ENCODE results near the gene KCNK6.
A peak's percentile ranks its signal among the peaks of the same experiment; 100 is the strongest.

KCNK6 gene

DNA sequence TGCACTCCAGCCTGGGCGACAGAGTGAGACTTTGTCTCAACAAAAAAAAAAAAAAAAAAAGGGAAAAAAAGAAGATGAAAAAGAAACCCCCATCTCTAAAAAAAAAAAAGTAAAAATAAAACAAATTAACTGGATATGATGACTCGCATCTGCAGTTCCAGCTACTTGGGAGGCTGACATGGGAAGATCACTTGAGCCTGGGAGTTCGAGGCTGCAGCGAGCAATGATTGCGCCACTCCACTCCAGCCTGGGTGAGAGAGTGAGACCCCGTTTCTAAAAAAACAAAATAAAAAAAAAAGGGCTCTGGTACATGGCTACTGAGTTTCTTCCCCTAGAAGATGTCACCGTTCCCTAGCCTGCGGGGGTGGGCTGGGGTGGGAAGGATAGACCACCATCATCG lies 13.6 kb downstream of the KCNK6 start:
- Histone ChIP-seq H3F3A (ENCODE audit: insufficient read depth, low read length) (no peaks in the 10 kb centered on the region), H3K9me2 (ENCODE audit: low read depth, low read length) (no peaks in the 10 kb centered on the region)

DNA sequence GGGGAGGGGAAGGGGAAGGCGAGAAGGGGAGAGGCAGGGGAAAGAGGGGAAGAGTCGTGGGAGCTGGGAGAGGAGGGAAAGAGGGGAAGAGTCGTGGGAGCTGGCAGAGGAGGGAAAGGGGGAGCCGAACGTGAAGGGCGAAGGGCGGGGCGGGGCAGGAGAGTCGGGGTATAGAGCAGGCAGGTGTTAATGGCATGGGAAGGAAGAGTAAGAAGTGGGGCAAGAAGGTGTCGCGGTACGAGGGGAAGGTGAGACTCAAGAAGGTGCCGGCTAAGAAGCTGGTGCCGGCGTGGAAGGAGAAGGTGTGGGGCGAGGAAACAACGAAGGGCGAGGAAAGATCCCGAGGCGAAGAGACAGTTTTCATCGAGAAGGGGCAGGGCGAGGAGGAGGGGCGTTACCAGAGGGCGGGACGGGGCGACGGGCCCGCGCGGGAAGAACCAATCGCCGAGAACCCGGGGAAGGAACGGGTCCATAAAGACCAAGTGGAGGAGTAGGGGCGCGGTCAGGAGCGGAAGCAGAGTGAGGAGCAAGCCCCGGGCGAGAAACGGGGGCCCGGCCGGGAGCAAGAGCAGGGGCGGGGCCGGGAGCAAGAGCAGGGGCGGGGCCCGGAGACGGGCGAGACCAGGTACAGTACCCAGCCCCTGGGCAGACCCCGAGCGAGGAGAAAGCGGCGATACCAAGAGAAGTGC lies 16.4 kb downstream of the KCNK6 start:
- no peaks in the 10 kb centered on the region for H3K9me2 ChIP-seq (ENCODE audit: low read depth, low read length)
- H3K27ac ChIP-seq (ENCODE audit: low read depth, low read length, poor library complexity, severe bottlenecking): peak overlapping the region; percentile 83
- no peaks in the 10 kb centered on the region for H3K36me3 ChIP-seq (ENCODE audit: insufficient read depth, low read length)
- H3K4me1 ChIP-seq (ENCODE audit: insufficient read depth, low read length, severe bottlenecking): peaks cover 9% of the 10 kb centered on the region
- H3K4me2 ChIP-seq (ENCODE audit: low read length): peak overlapping the region; percentile 74
- H3F3A ChIP-seq (ENCODE audit: insufficient read depth, low read length): no peaks in the 10 kb centered on the region
- no peaks in the 10 kb centered on the region for H3K27me3 ChIP-seq (ENCODE audit: insufficient read depth, low read length)
- H4K20me1 ChIP-seq (ENCODE audit: insufficient read depth, low read length): no peaks in the 10 kb centered on the region
- no peaks in the 10 kb centered on the region for H3K79me2 ChIP-seq (ENCODE audit: insufficient read depth, low read length)
- peak overlapping the region; percentile 66 for H3K9ac ChIP-seq (ENCODE audit: low read length)
- H2AFZ ChIP-seq (ENCODE audit: low read length): 0 out of 2 replicates have a peak overlapping the region, but pooled peaks have one; percentile 18
- no peaks in the 10 kb centered on the region for H3K9me3 ChIP-seq (ENCODE audit: low read length)
- TF ChIP-seq, protein P1, sequence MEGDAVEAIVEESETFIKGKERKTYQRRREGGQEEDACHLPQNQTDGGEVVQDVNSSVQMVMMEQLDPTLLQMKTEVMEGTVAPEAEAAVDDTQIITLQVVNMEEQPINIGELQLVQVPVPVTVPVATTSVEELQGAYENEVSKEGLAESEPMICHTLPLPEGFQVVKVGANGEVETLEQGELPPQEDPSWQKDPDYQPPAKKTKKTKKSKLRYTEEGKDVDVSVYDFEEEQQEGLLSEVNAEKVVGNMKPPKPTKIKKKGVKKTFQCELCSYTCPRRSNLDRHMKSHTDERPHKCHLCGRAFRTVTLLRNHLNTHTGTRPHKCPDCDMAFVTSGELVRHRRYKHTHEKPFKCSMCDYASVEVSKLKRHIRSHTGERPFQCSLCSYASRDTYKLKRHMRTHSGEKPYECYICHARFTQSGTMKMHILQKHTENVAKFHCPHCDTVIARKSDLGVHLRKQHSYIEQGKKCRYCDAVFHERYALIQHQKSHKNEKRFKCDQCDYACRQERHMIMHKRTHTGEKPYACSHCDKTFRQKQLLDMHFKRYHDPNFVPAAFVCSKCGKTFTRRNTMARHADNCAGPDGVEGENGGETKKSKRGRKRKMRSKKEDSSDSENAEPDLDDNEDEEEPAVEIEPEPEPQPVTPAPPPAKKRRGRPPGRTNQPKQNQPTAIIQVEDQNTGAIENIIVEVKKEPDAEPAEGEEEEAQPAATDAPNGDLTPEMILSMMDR (IDR thresholded peaks at IDR 0.05; ENCODE audit: low read length): no peak
- no peak for TF ChIP-seq EZH2 (IDR thresholded peaks at IDR 0.05; ENCODE audit: borderline replicate concordance, low read length)
- H3K4me3 ChIP-seq (ENCODE audit: low read depth, low read length, poor library complexity, severe bottlenecking): peak overlapping the region; percentile 68

More for the DNA sequence above, 13.6 kb downstream of the KCNK6 start:
- no peak overlapping the region for H2AFZ ChIP-seq (ENCODE audit: low read length)
- H3K4me2 ChIP-seq (ENCODE audit: low read length): no peak overlapping the region
- H3K27ac ChIP-seq (ENCODE audit: low read depth, low read length, poor library complexity, severe bottlenecking): no peak overlapping the region
- H3K4me3 ChIP-seq (ENCODE audit: low read depth, low read length, poor library complexity, severe bottlenecking): no peak overlapping the region
- H4K20me1 ChIP-seq (ENCODE audit: insufficient read depth, low read length): no peaks in the 10 kb centered on the region
- H3K4me1 ChIP-seq (ENCODE audit: insufficient read depth, low read length, severe bottlenecking): peaks cover 9% of the 10 kb centered on the region
- H3K36me3 ChIP-seq (ENCODE audit: insufficient read depth, low read length): no peaks in the 10 kb centered on the region; the same call in 1 of the 2 replicates
- H3K27me3 ChIP-seq (ENCODE audit: insufficient read depth, low read length): no peaks in the 10 kb centered on the region
- no peaks in the 10 kb centered on the region for H3K79me2 ChIP-seq (ENCODE audit: insufficient read depth, low read length)
- TF ChIP-seq, protein P1 (IDR thresholded peaks at IDR 0.05; ENCODE audit: low read length): no peak
- TF ChIP-seq EZH2 (IDR thresholded peaks at IDR 0.05; ENCODE audit: borderline replicate concordance, low read length): no peak
- no peak overlapping the region for H3K9ac ChIP-seq (ENCODE audit: low read length)
- H3K9me3 ChIP-seq (ENCODE audit: low read length): no peaks in the 10 kb centered on the region

DNA sequence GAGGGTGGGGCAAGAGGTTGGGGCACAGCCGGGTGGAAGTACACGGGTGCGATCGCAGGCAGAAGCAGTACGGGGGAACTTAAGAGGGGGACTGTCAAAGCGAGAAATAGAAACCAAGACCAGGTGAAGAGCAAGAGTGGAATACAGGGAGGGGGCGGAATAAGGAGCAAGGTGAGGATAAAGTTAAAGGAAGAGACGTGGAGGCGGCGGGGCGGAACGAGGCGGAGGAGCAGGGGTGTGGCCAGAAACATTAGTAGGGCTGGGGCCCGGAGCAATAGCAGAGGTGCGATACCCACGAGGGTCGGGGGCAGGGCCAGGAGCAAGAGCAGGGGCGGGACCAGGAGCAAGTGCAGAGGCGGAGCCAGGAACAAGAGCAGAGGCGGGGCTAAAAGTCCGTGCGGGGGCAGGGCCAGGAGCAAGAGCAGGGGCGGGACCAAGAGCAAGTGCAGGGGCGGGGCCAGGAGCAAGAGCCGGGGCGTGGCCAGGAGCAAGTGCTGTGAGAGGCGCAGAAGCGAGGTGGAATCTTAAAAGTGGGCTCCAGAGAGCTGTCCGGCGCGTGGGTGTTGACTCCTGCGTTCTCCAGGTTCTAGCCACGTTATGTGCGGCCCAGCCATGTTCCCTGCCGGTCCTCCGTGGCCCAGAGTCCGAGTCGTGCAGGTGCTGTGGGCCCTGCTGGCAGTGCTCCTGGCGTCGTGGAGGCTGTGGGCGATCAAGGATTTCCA lies 17.2 kb downstream of the KCNK6 start:
- Histone ChIP-seq H2AFZ (ENCODE audit: low read length) (0 out of 2 replicates have a peak overlapping the region, but pooled peaks have one; percentile 18), H3K4me1 (ENCODE audit: insufficient read depth, low read length, severe bottlenecking) (peaks cover 9% of the 10 kb centered on the region), H3K9me2 (ENCODE audit: low read depth, low read length) (no peaks in the 10 kb centered on the region), H3K4me3 (ENCODE audit: low read depth, low read length, poor library complexity, severe bottlenecking) (peak overlapping the region; percentile 68), H3K79me2 (ENCODE audit: insufficient read depth, low read length) (no peaks in the 10 kb centered on the region), H3K36me3 (ENCODE audit: insufficient read depth, low read length) (no peaks in the 10 kb centered on the region), H3K4me2 (ENCODE audit: low read length) (peak overlapping the region; percentile 74), H3K9ac (ENCODE audit: low read length) (peak overlapping the region; percentile 66), H3K27ac (ENCODE audit: low read depth, low read length, poor library complexity, severe bottlenecking) (peak overlapping the region; percentile 83), H3F3A (ENCODE audit: insufficient read depth, low read length) (no peaks in the 10 kb centered on the region), H3K9me3 (ENCODE audit: low read length) (no peaks in the 10 kb centered on the region), H3K27me3 (ENCODE audit: insufficient read depth, low read length) (no peaks in the 10 kb centered on the region), H4K20me1 (ENCODE audit: insufficient read depth, low read length) (no peaks in the 10 kb centered on the region)
- TF ChIP-seq, protein P1 (IDR thresholded peaks at IDR 0.05; ENCODE audit: low read length): no peak
- TF ChIP-seq EZH2 (IDR thresholded peaks at IDR 0.05; ENCODE audit: borderline replicate concordance, low read length): no peak
